Measurements from ENCODE around the gene MRPL38.

- TF ChIP-seq POLR2A (IDR thresholded peaks at IDR 0.05) (no peak), CTCF (IDR thresholded peaks at IDR 0.05) (no peak)
Measured at GRCh38 chr17:75908201-75908600, 3.5 kb upstream of the MRPL38 start.
